Epidermal melanocyte (primary cell): ENCODE data around the gene TRMT11.
A peak's percentile ranks its signal among the peaks of the same experiment; 100 is the strongest.
"Not testable (repeated sequence)": the region's sequence is repeated elsewhere in the genome, so short reads cannot be mapped to it uniquely, and the experiment has no call there.

Source experiments
- DNase-seq: peaks from one replicate; pipeline ENCODE4 v3.0.0; 2011; ENCODE audit warnings: low spot score; ENCODE audit not compliant: insufficient read length

TRMT11 gene

DNA sequence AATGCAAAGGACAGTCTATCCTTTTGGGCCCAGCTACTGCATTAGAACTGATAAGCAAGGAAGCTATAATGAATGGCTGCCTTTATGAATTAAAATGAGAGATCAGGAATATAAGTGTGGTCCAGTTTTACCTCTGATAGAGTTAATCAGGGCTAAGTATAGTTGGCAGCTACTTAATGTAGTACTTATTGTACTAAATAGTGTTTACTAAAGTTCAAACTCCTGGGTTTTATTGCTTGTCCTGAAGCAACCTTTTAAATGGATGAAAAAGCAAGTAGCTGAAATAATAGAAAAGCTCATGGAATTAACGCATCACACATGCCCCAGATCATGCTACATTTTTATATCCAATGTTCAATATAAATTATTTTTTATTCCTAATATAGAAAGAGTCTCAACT, 5.3 kb downstream of the TRMT11 start:
- no peak for DNase-seq

DNA sequence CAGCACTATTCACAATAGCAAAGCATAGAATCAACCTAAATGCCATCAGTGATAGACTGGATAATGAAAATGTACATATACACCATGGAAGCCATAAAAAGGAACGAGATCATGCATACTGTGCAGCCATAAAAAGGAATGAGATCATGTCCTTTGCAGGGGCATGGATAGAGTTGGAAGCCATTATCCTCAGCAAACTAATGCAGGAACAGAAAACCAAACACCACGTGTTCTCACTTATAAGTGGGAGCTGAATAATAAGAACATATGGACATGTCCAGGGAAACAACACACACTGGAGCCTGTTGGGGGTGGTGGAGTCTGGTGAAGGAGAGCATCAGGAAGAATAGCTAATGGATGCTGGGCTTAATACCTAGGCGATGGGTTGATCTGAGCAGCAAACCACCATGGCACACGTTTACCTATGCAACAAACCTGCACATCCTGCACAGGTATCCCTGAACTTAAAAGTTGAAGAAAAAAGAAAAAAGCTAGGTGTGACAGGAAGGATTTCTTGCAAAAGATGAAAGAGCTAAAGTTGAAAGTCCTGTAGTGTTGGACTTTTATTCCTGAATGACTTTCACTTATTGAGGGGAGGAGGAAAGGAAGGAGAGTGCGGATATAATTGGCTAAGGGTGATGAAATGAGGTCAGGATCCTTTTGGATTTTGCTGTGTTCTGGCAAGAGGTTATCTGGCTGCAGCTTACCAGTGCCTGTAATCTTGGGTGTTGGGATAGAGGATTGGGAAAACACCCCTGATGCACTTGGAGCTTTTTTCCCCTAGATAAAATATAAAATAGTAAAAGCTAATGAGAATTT, 8.5 kb downstream of the TRMT11 start:
- no peak for DNase-seq

DNA sequence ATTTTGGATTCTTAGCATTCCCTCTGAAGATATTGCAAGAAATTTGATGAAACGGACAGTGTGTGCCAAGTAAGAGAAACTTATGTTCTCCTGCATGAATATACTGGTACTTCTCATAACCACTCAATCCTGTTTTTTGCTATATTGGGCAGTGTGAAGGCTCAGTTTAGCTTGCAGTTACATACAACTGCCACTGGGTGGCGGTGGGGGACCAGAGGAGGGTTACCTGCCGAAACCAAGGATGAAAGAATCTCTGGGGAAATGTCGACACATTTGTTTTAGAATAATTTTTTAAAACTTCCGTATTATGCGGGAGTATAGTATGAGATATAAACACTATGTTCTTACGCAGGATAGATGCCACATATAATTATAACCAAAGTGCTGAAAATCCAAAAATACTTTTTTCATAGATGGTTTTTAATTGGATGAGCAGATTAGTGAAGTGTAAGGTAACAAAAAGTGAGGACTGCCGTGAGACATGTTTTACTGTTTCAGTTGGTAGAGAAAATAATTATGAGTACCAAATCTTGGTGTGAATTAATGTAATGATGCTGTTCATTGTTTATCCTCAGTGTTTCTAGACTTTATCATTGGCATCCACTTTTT, 9.7 kb downstream of the TRMT11 start:
- peak; percentile 54 for DNase-seq

DNA sequence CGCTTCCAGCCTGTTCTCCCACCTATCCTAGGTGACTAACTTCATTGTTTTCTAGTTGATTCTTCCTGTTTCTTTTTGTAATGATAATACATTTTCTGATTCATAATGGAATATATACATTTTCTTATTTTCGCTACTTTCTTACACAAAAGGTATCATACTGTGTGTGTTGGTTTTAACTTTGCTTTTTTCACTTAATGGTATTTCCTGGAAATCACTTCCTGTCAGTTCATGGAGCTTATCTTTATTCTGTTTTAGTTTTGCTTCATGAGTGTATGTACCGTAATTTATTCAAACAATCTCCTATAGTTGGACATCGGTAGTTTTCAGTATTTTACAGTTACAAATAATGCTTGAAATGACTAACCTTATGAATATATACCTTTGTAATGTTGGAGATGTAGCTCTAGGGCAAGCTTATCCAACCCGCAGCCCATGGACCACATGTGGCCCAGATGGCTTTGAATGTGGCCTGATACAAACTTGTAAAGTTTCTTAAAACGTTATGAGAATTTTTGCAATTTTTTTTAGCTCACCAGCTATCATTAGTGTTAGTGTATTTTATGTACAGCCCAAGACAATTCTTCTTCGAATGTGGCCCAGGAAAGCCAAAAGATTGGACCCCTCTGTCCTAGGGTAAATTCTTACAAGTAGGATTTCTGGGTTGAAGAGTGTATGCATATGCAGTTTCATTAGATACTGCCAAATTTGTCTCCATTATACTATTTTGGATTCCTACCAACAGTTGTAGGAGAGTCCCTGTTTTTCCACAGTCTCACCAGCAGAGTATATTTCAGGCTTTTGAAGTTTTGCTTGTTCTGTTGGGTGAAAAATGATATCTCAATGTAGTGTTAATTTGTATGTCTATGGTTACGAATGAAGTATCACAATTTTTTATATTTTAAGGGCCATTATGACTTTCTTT, 16.7 kb downstream of the TRMT11 start:
- DNase-seq: no peak

DNA sequence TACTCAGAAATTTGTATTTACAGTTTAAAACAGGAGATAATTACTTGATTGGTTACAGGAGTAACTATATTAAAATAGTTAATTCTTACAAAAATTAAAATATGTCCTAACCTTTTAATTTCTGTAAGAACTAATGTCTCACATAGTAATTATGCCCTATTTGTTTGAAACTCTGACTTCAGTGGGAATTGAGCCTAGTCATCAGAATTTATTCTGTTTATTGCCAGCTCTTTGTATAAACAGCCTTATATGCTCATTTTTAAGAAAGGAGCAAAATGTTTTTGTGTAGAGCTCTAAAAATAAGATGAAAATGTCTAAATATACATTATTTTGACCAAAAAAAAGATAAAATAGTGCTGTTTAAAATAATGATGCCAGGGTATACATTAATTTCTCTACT, 21.5 kb downstream of the TRMT11 start:
- DNase-seq: no peak

DNA sequence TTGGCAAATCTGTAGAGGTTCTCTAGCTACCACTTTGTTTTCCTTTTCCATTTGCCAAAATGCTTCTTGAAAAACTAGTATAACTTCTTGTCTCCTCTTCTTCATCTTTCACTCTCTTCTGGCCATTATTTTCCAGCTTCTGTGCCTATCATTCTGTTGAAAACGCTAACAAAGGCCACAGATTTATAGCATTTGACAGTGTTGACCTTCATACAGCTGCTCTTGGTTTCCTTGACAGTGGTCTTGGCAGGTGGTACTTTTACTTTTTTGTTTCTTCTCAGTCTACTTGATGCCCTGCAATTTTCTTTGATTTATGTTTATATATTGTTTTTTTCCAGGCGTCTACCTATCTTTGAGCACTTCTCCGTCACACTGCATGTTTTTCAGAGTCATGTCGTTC, 23.7 kb downstream of the TRMT11 start:
- no peak for DNase-seq

DNA sequence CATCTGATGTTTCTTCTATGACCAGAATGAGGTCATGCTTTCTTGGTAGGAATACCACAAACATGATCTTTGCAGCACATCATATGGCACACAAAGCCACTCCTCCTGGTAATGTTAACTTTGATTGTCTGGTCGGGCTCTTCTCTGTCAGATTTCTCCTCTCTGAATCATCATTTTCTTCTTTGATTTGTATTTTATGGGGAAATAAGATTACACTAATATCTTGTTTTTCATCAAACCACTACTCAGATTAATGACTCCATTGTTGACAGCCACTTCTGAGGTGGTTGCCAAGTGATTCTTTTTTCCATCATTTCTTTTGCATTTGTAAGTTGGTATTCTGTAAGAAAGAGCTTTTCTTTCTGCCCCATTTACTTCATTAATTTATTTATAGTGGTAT, 29.5 kb downstream of the TRMT11 start:
- DNase-seq: no peak

DNA sequence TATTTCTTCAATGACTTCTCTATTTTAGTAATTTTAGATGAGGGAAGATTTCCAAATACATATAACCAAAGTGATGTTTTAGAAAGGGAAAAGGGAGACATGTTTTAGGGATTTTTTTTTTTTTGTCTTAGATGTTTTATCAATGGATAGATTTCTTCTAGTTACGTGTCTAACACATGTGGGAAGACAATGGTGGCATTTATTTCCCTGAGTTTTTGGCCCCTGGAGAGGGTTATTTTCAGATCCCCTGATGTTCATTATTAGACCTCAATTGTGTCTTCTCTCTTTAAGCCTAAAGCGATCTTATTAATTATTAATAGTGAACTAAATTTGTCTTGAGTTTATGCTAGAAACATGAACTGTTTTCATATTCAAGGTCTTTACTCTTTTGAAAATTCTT, 30.3 kb downstream of the TRMT11 start:
- DNase-seq: no peak

DNA sequence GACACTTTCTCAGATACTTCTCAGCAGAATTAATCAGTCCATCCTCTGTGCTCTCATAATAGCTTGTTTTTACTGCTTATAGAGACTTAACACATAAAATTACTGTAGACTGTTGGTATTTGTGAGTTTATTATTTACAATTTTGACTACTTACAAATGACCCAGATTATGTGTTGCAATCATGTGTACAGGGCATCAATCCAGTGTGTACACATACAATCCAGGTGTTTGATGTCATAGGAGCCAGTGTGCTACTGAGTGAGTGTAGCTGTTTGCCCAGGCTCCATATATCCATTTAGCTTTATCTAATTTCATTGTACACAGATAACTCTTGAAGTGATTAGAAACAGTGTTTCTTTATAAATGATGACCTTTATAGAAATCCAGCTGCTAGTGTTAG, 31.3 kb downstream of the TRMT11 start:
- no peak for DNase-seq

DNA sequence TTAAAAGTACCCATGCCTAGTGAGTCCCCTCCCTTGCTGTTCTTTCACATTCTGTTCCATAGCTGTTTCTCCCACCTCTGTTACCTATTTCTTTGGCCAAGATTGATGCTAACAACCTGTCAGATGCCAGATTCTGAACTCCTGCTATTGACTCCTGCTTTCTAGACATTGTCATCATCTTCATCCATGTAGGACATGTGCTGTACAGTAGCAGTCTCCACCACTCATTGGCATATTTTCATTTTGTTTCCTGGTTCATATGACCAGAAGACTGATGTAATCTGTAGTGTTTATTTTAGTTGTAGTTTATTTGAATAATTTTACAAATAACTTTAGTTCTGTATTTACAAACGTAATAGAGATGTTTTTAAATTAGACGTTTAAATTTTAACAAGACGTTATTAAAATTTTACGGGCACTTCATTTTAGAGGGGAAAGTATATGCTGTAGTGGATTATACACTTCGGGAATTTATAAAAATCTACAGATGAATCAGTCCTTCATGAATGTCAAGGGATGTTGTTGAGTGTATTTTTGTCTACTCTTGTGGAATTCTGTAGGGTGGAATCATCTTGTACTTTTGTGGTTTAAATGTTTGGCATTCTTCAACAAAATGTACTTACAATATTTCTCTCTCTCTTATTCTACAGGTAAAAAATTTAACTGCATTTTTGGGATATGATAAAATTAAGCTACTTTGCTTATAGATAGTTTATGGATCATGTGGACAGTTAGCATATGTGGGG, 34.1 kb downstream of the TRMT11 start:
- no peak for DNase-seq

DNA sequence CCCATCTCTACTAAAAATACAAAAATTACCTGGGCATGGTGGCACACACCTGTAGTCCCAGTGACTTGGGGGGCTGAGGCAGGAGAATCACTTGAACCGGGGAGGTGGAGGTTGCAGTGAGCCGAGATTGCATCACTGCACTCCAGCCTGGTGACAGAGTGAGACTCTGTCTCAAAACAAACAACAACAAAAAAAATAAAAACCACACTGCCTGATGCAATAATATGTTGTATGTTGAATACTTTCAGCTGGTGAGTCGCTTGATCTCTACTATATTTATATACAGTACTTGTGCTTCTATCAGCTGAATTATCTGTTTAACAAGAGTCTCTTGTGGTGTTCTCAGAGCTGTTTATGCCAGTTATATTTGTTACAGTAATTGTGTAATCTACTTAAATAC, 37.1 kb downstream of the TRMT11 start:
- not testable (repeated sequence) for DNase-seq

DNA sequence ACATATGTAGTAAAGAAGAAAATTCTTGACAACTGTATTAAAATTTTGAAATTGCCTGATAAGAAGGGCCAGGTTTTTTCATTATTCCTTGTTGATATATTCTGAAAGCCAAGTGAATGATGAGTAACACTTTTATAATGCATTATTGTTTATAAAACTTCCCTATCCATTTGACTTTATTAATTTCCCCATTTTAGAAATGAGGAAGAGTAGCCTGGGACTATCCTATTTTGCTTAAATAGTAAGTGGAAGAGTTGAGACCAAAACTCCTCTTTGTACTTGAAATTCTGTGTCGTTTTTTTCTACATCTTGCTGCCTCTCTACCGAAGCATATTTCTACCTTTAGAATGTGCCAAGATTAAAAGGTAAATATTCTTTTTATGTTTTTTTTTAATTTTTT, 39.7 kb downstream of the TRMT11 start:
- DNase-seq: no peak

DNA sequence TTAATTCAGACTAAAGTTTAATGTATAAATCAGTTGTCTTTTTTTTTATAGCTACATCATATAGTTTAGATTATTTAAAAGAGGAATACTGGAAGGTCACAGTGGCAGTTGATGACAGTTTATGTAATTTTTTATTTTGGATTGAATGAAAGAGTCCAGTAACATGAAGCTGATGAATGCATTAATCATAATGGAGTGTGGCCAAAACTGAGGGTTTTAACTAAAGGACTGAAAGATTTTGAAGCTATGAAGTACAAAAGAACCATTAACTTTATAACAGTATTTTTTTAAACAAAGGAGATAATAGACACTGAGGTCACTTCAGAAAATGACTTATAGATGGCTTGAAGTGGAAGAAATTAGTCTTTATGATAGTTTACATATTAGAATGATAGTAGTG, 41.3 kb downstream of the TRMT11 start:
- no peak for DNase-seq

DNA sequence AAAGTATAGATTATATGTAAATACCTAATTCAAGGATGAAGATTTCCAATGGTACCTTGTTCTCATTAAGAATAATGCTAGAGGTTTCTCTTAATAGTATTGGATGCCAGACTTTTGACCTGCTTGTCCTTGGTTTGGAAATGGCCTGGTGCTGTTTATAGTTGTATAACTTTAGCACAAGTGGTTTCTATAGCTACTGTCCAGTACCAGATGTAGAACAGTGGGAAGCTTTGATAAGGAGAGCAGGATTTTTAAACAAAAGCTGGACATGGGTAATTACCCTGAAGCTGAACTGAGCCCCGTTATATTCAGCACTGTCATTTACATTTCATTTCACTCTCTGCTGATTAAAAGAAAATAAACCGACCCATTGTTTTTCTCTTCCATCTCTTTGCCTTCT, 43.7 kb downstream of the TRMT11 start:
- no peak for DNase-seq

DNA sequence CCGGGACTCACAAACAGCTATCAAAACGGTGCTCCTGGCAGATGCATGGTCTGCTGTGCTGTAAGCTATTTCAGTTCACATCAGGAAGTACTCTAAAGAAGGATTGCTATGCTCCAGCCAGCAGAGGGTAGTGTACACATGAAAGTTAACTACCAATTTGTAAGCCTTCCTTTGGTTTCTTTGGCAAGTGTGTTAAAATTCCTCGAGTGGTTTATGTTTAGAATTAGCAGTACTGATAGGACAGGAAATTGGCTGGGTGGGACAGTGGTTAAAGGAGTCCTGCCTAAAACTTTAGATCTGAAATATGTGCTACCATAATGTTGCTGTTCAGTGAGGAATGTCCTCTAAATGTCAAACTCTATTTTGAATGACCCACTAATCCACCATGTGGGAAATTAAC, 47.4 kb downstream of the TRMT11 start:
- peak; percentile 70 for DNase-seq

DNA sequence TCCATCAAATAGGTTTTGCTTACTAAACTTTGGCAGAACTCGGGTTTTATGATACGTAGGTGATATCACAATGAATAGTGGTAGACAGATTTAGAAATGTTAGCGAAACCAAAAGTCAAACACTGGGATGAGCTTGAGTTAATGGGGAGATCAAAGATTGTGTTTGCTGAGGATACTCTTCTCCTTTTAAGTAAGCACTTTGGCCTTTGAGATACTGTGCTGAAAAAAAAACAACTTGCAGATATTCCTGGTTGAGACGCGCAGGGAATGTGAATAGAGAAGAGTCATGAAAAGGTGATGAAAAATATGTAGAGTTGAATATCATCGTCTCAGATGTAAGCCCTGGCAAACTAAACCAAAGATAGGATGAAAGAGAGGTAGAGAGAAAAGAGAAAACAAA, 48.3 kb downstream of the TRMT11 start:
- no peak for DNase-seq

DNA sequence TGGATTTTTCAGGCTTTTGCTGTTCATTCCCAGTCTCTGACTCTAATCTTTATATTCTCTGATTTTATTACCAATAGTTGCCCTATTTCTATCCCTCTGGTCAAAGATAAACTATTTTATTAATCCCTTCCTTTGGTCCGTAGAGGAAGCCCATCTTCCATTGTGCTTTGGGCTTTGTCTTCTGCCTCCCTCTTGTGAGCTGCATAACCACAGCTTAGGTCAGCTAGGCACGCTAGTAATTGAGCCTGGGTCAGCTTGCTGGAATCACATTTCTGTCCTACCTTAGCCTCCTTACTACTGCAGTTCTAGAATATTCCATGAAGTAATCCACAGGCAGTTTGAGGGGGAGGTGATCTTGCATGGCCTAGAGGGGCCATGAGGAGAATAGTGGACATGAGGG, 49.4 kb downstream of the TRMT11 start:
- DNase-seq: no peak

DNA sequence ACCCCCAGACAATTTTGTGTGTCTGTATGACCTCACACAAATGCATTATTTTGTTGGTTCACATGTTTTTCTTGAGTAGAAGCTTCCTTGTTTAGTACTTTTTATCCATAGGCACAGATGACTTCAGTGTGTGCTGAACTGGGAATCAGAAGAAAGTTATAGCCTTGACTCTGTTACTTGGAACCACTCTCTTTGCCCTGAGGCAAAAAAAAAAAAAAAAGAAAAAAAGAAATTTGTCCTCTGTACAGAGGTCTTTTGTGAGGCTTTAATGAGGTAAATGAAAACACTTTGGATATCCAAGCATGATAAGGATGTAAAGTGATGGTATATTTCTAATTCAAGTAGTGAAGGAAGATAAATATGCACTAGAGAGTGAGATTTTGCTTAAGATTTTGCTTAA, 51.9 kb downstream of the TRMT11 start:
- DNase-seq: peak; percentile 29

DNA sequence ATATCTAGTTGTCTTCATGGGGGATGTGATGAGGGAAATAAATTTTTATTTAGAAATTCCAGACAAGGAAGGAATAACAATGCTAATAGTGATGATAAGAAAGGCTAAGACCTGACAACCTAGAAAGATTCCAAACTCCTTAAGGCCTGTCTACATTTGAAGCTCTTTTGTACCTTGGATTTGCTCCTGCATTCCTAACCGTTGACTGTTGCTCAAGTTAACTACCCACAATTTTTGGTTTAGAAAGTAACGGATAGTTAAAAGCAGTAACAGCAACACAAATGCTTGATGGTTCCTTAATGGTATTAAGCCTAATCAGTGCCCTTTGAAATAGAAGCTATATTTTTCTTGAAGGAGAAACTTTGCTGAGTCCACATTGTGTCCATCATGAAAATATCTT, 52.9 kb downstream of the TRMT11 start:
- DNase-seq: no peak

DNA sequence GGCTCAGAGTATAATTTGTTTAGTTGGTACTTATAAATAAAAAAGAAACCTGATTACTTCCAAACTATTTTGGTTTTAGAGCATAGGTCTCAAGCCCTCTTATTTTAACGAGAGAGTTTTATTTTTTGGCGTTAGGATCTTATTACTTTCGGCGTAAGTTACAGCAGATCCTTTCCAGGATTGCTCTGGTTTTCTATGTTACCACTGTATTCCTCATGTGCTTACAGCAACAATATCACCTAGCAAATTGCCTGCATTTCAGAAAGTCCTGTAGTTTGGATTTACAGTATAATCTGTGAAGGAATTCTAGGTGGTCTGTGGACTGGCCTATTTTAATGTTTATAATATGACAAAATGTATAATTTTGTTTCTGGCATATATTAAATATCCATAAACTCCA, 54.1 kb downstream of the TRMT11 start:
- DNase-seq: no peak

DNA sequence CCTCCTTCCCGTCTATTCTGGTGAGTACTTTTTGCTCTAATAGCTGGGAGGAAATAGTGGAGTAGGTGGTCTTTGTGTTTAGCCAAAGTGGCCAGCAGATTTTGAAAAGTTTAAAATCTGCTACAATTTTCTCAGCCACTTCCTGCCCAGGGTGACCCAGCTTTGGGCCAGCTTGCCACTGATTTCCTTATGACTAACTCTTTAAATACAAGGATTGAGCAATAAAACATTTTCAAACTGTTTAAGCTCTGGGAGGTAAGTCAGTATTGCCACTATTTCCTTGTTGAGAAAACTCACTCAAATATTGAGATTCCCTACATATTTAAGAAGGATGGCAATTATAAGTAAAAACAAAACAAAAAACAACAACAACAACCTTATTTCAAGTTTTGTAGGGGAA, 54.5 kb downstream of the TRMT11 start:
- DNase-seq: no peak

DNA sequence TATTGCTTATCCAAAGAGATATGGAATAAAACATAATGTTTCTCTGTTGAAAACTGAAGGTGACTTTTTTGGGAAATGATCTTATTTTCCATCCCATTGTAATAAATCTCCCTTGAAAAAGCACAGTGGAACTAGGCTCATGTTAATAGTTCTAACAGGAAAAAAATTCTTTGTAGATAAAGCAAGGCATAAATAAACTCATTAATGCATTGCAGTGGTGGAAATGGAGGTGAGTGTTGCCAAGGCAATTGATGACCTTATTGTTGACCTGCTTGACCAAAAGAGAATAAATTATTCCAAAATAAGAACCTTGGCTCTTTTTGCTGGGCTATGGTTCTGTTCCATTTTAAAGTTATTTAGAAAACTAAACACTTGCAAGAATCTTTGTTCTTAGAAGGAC, 55.2 kb downstream of the TRMT11 start:
- DNase-seq: no peak
